H9 (cell line): ENCODE measurements around the gene RPUSD3. TPM values are rescaled to one million over a fixed set of nuclear protein-coding genes. Genes with fewer than 3 reads are reported as not detected.
A peak's percentile ranks its signal among the peaks of the same experiment; 100 is the strongest.

ENCODE experiments used
- DNase-seq: peaks from one replicate; pipeline ENCODE4 v3.0.0-alpha.2; 2017
- H2AFZ ChIP-seq: one replicate; pipeline ENCODE4 v1.6.1; 2013; ENCODE audit warnings: mild to moderate bottlenecking, low read length, control low read depth, moderate library complexity
- H2AK5ac ChIP-seq: 2 replicates; pipeline ENCODE4 v1.6.1; 2013; ENCODE audit warnings: low read length, control low read depth, mixed read lengths; ENCODE audit not compliant: insufficient read length
- H2BK120ac ChIP-seq: one replicate; pipeline ENCODE4 v1.6.1; 2013; ENCODE audit warnings: low read depth, mild to moderate bottlenecking, low read length, control low read depth, inconsistent platforms; ENCODE audit not compliant: poor library complexity, severe bottlenecking
- H2BK12ac ChIP-seq: 2 replicates; pipeline ENCODE4 v1.6.1; 2013; ENCODE audit warnings: low read length, control low read depth, mixed read lengths, low read depth; ENCODE audit not compliant: insufficient read length
- H2BK15ac ChIP-seq: 2 replicates; pipeline ENCODE4 v1.6.1; 2013; ENCODE audit warnings: low read depth, low read length, control low read depth
- H2BK20ac ChIP-seq: one replicate; pipeline ENCODE4 v1.6.1; 2013; ENCODE audit warnings: low read depth, mild to moderate bottlenecking, low read length, control low read depth, inconsistent platforms; ENCODE audit not compliant: poor library complexity, severe bottlenecking
- H2BK5ac ChIP-seq: 2 replicates; pipeline ENCODE4 v1.6.1; 2013; ENCODE audit warnings: low read length, control low read depth, mixed read lengths; ENCODE audit not compliant: insufficient read length
- H3K14ac ChIP-seq: 2 replicates; pipeline ENCODE4 v1.6.1; 2013; ENCODE audit warnings: low read length, control low read depth; ENCODE audit not compliant: insufficient read depth
- H3K18ac ChIP-seq: 2 replicates; pipeline ENCODE4 v1.6.1; 2013; ENCODE audit warnings: low read depth, mild to moderate bottlenecking, mixed read lengths, low read length, control low read depth; ENCODE audit not compliant: insufficient read length
- H3K23ac ChIP-seq: 2 replicates; pipeline ENCODE4 v1.6.1; 2013; ENCODE audit warnings: low read length, control low read depth, mixed read lengths, low read depth; ENCODE audit not compliant: insufficient read length
- H3K23me2 ChIP-seq: 2 replicates; pipeline ENCODE4 v1.6.1; 2013; ENCODE audit warnings: low read depth, mild to moderate bottlenecking, mixed read lengths, low read length, control low read depth; ENCODE audit not compliant: insufficient read length, poor library complexity, severe bottlenecking
- H3K27ac ChIP-seq: 2 replicates; pipeline ENCODE4 v1.5.1; 2013; ENCODE audit warnings: low read length, control low read depth, mixed read lengths, low read depth; ENCODE audit not compliant: insufficient read length
- H3K27me3 ChIP-seq: 2 replicates; pipeline ENCODE4 v1.6.1; 2013; ENCODE audit warnings: low read length, control low read depth, inconsistent platforms; ENCODE audit not compliant: insufficient read depth
- H3K4ac ChIP-seq: 2 replicates; pipeline ENCODE4 v1.6.1; 2013; ENCODE audit warnings: low read depth, mild to moderate bottlenecking, control low read depth, inconsistent platforms, low read length, moderate library complexity
- H3K4me1 ChIP-seq: 2 replicates; pipeline ENCODE4 v1.6.1; 2013; ENCODE audit warnings: low read length, control low read depth, inconsistent platforms; ENCODE audit not compliant: insufficient read depth
- H3K4me2 ChIP-seq: 2 replicates; pipeline ENCODE4 v1.6.1; 2013; ENCODE audit warnings: low read length, control low read depth, mixed read lengths; ENCODE audit not compliant: insufficient read length, insufficient read depth
- H3K56ac ChIP-seq: 2 replicates; pipeline ENCODE4 v1.6.1; 2013; ENCODE audit warnings: low read depth, mild to moderate bottlenecking, mixed read lengths, low read length, control low read depth; ENCODE audit not compliant: insufficient read length
- H3K79me1 ChIP-seq: 2 replicates; pipeline ENCODE4 v1.6.1; 2013; ENCODE audit warnings: low read depth, mild to moderate bottlenecking, moderate library complexity, low read length, control low read depth, inconsistent platforms; ENCODE audit not compliant: insufficient read depth, poor library complexity, severe bottlenecking
- H3K79me2 ChIP-seq: 2 replicates; pipeline ENCODE4 v1.6.1; 2013; ENCODE audit warnings: low read length, control low read depth, inconsistent platforms; ENCODE audit not compliant: insufficient read depth
- H3K9ac ChIP-seq: 2 replicates; pipeline ENCODE4 v1.6.1; 2013; ENCODE audit warnings: low read length, control low read depth, mixed read lengths; ENCODE audit not compliant: insufficient read length; ENCODE audit errors: extremely low read depth
- H3K9me3 ChIP-seq: one replicate; pipeline ENCODE4 v1.6.1; 2013; ENCODE audit warnings: low read depth, low read length, inconsistent platforms; ENCODE audit not compliant: control insufficient read depth
- H3T11ph ChIP-seq: one replicate; pipeline ENCODE4 v1.6.1; 2013; ENCODE audit warnings: mild to moderate bottlenecking, low read length, control low read depth, inconsistent platforms
- H4K20me1 ChIP-seq: one replicate; pipeline ENCODE4 v1.6.1; 2013; ENCODE audit not compliant: control insufficient read depth, insufficient read length, insufficient read depth
- H4K5ac ChIP-seq: 2 replicates; pipeline ENCODE4 v1.6.1; 2013; ENCODE audit warnings: low read depth, mild to moderate bottlenecking, mixed read lengths, low read length, control low read depth; ENCODE audit not compliant: insufficient read length
- H4K8ac ChIP-seq: replicated peaks from 2 replicates; pipeline ENCODE4 v1.6.1; 2013; ENCODE audit warnings: low read length, control low read depth, mixed read lengths, low read depth; ENCODE audit not compliant: insufficient read length
- H4K91ac ChIP-seq: 2 replicates; pipeline ENCODE4 v1.6.1; 2013; ENCODE audit warnings: low read depth, mild to moderate bottlenecking, moderate library complexity, mixed read lengths, low read length, control low read depth; ENCODE audit not compliant: insufficient read length
- H3K27ac Mint-ChIP-seq, 3 experiments: 2 replicates in 2 of 3; 3 replicates in 1 of 3; pipeline ENCODE4 v1.8.0; 2020 to 2021; ENCODE audit warnings: mixed read lengths in 3 of 3, mild to moderate bottlenecking in 1 of 3, moderate library complexity in 1 of 3
- H3K27me3 Mint-ChIP-seq: 2 replicates; pipeline ENCODE4 v1.8.0; 2021; ENCODE audit warnings: low read depth, mild to moderate bottlenecking, moderate library complexity, mixed read lengths
- H3K36me3 Mint-ChIP-seq, 3 experiments: 2 replicates in 2 of 3; 3 replicates in 1 of 3; pipeline ENCODE4 v1.8.0; 2020 to 2021; ENCODE audit warnings: low read depth in 3 of 3, mixed read lengths in 3 of 3; ENCODE audit not compliant: insufficient read depth in 1 of 3
- H3K4me1 Mint-ChIP-seq, 2 experiments: 2 replicates each; pipeline ENCODE4 v1.8.0; 2020; ENCODE audit warnings: mixed read lengths in 2 of 2
- H3K4me3 Mint-ChIP-seq, 2 experiments: 2 replicates in 1 of 2; 3 replicates in 1 of 2; pipeline ENCODE4 v1.8.0; 2020 to 2021; ENCODE audit warnings: mild to moderate bottlenecking in 2 of 2, mixed read lengths in 2 of 2, moderate library complexity in 1 of 2
- H3K9me3 Mint-ChIP-seq, 2 experiments: 2 replicates in 1 of 2; 3 replicates in 1 of 2; pipeline ENCODE4 v1.8.0; 2020; ENCODE audit warnings: mild to moderate bottlenecking in 2 of 2, mixed read lengths in 2 of 2, moderate library complexity in 1 of 2
- WGBS: extraction: QIAGEN DNeasy Blood & Tissue Kit; methylation state at CpG from one replicate; pipeline ENCODE4 v1.1.7; 2013; ENCODE audit warnings: missing lambda C conversion rate, low lambda C conversion rate, mixed read lengths; ENCODE audit not compliant: insufficient read length; ENCODE audit errors: extremely low coverage; 5-methylcytosine and 5-hydroxymethylcytosine counted together
- total RNA-seq: library from RNA; stranded (reverse); gene quantifications from 2 replicates; pipeline ENCODE4 v1.2.1, GENCODE V29; 2021
- TF ChIP-seq, protein P1 (sequence below): fragments of 200-600 bp; sonication (generic); conservative IDR thresholded peaks from 3 replicates; pipeline ENCODE4 v1.8.0; 2021; ENCODE audit warnings: antibody characterized with exemption, mild to moderate bottlenecking

The RPUSD3 gene
- total RNA-seq, 1 experiment from 2014 or later = 59.5 TPM

DNA sequence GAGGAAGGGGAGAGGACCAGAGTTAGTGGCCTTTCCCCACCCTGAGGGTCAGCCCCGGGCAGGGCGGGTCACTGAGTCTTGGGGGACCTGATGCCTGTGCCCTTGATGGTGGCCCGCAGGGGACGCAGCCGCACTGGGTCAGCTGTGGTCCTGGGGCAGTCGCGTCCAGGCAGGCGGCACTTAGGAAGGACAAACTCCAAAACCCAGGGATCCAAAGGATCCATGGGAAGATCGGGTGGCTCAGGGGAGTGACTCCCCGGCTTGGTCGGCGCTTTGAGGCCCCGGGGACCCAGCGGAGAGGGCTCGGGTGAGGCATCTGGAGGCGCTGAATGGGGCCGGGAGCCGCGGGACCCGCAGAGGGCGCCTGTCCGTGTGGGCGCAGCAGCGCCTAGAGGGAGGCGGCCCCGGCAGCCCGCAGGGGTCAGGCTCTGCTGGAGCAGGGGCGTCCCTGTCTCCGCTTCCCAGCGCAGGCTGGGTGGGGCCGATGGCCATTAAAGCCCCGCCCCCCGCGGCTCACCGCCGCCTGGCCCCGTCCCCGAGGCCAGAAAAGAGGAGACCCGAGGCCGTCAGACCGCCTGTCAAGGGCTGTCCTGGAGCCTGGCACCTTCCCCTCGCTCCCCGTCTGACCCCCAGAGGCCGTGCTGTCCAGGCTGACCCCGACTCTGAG, 18.7 kb upstream of the RPUSD3 start:
- TF ChIP-seq, protein P1, sequence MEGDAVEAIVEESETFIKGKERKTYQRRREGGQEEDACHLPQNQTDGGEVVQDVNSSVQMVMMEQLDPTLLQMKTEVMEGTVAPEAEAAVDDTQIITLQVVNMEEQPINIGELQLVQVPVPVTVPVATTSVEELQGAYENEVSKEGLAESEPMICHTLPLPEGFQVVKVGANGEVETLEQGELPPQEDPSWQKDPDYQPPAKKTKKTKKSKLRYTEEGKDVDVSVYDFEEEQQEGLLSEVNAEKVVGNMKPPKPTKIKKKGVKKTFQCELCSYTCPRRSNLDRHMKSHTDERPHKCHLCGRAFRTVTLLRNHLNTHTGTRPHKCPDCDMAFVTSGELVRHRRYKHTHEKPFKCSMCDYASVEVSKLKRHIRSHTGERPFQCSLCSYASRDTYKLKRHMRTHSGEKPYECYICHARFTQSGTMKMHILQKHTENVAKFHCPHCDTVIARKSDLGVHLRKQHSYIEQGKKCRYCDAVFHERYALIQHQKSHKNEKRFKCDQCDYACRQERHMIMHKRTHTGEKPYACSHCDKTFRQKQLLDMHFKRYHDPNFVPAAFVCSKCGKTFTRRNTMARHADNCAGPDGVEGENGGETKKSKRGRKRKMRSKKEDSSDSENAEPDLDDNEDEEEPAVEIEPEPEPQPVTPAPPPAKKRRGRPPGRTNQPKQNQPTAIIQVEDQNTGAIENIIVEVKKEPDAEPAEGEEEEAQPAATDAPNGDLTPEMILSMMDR = peak; percentile 59
- Histone ChIP-seq H2BK5ac (no peak overlapping the region), H3T11ph (no peak overlapping the region), H3K18ac (no peak overlapping the region), H4K5ac (no peak overlapping the region), H2AFZ (no peak overlapping the region), H3K79me1 (no peaks in the 10 kb centered on the region), H3K9ac (no peak overlapping the region), H3K4ac (no peak overlapping the region), H3K56ac (no peak overlapping the region), H2BK120ac (no peak overlapping the region), H4K20me1 (no peaks in the 10 kb centered on the region), H3K9me3 (no peaks in the 10 kb centered on the region), H3K23me2 (peaks cover 5% of the 10 kb centered on the region), H4K8ac (no peak overlapping the region), H3K4me2 (peak overlapping the region; percentile 34), H2BK12ac (no peak overlapping the region), H2BK20ac (no peak overlapping the region), H3K4me1 (no peaks in the 10 kb centered on the region), H3K23ac (no peak overlapping the region), H3K79me2 (no peaks in the 10 kb centered on the region), H2AK5ac (no peak overlapping the region), H2BK15ac (no peak overlapping the region), H3K14ac (no peak overlapping the region), H4K91ac (no peak overlapping the region), H3K27ac (no peak overlapping the region), H3K27me3 (no peaks in the 10 kb centered on the region; the same call in 1 of the 2 replicates)
- Mint-ChIP-seq H3K36me3 (no peaks in the 10 kb centered on the region), H3K27ac (no peak overlapping the region), H3K9me3 (no peaks in the 10 kb centered on the region), H3K4me3 (peak overlapping the region; percentile 59 to 73), H3K4me1 (peaks cover 15 to 33% of the 10 kb centered on the region in 2 experiments), H3K27me3 (peaks cover 31% of the 10 kb centered on the region)
- DNase-seq = peak; percentile 85
- no CpG with 5 or more reads among the region's 45 CpGs for WGBS
